GM12878 (cell line): ENCODE measurements around the gene OCA2. TPM values are rescaled to one million over a fixed set of nuclear protein-coding genes. Genes with fewer than 3 reads are reported as not detected.

ENCODE experiments used
- ATAC-seq: fragments of 200-7000 bp; cut with Tn5 transposase; 3 replicates; pipeline ENCODE4 v1.9.1; 2020; ENCODE audit warnings: mild to moderate bottlenecking, moderate library complexity
- BruUV-seq: library from RNA; stranded (reverse); fragments of 400-500 nt; replicated peaks from 2 replicates; lab custom pipeline; 2021; lab: Mats Ljungman, UMichigan
- CTCF ChIA-PET: fragments of 300-600 bp; sonication (Branson Sonifier 250); formaldehyde crosslinking; extraction: SDS; loops from one replicate; lab custom pipeline; 2021; ENCODE audit warnings: inconsistent platforms; lab: Yijun Ruan, JAX
- POLR2A ChIA-PET: fragments of 350-600 bp; formaldehyde crosslinking; extraction: SDS; loops from one replicate; lab custom pipeline; 2021; ENCODE audit warnings: inconsistent platforms; lab: Charles Lee
- RAD21 ChIA-PET: fragments of 300-600 bp; sonication (Branson Sonifier 250); formaldehyde crosslinking; loops from one replicate; lab custom pipeline; 2023; ENCODE audit warnings: antibody characterized with exemption; ENCODE audit not compliant: unreplicated experiment; lab: Charles Lee
- SMC1A ChIA-PET: fragments of 300-600 bp; sonication (Branson Sonifier 250); formaldehyde crosslinking; loops from one replicate; lab custom pipeline; 2023; ENCODE audit not compliant: unreplicated experiment, uncharacterized antibody; lab: Charles Lee
- DNase-seq: peaks from one replicate; pipeline ENCODE4 v3.0.0-alpha.2; 2011; ENCODE audit warnings: low read depth, low spot score
- FAIRE-seq: peaks from 3 replicates; lab custom pipeline; 2011; peaks lifted over from hg19 to GRCh38; lab: Jason Lieb, UNC
- H2AFZ ChIP-seq: 2 replicates; pipeline ENCODE4 v1.6.0; 2011; ENCODE audit warnings: low read depth, low read length, control low read depth; ENCODE audit not compliant: control insufficient read depth
- H3K27ac ChIP-seq: 2 replicates; pipeline ENCODE4 v1.5.1; 2011; ENCODE audit warnings: control low read depth; ENCODE audit not compliant: control insufficient read depth, insufficient read depth
- H3K27me3 ChIP-seq, 2 experiments: replicated peaks in 1 of 2; 2 replicates each; pipeline versions ENCODE4 v1.6.0 to v1.6.1; 2011; ENCODE audit warnings: low read length in 1 of 2; ENCODE audit not compliant: control insufficient read depth in 2 of 2, insufficient read depth in 2 of 2
- H3K36me3 ChIP-seq, 2 experiments: 2 replicates each; pipeline ENCODE4 v1.5.1; 2011; ENCODE audit warnings: low read length in 1 of 2; ENCODE audit not compliant: control insufficient read depth in 2 of 2, insufficient read depth in 2 of 2
- H3K4me1 ChIP-seq: 2 replicates; pipeline ENCODE4 v1.6.1; 2011; ENCODE audit warnings: mild to moderate bottlenecking, low read length, moderate library complexity, mixed read lengths; ENCODE audit not compliant: control insufficient read depth, insufficient read depth
- H3K4me2 ChIP-seq: 2 replicates; pipeline ENCODE4 v1.6.0; 2011; ENCODE audit warnings: control low read depth; ENCODE audit not compliant: control insufficient read depth, insufficient read depth
- H3K4me3 ChIP-seq: fragments of 200-600 bp; sonication (generic); 2 replicates; pipeline ENCODE4 v1.5.1; 2016
- H3K79me2 ChIP-seq: 2 replicates; pipeline ENCODE4 v1.6.0; 2011; ENCODE audit warnings: low read length; ENCODE audit not compliant: control insufficient read depth, insufficient read depth
- H3K9ac ChIP-seq: 2 replicates; pipeline ENCODE4 v1.8.0; 2011; ENCODE audit warnings: low read length, control low read depth, mixed read lengths; ENCODE audit not compliant: control insufficient read depth, insufficient read depth
- H3K9me3 ChIP-seq: replicated peaks from 3 replicates; pipeline ENCODE4 v1.5.1; 2011; ENCODE audit warnings: mild to moderate bottlenecking, low read length; ENCODE audit not compliant: control insufficient read depth, insufficient read depth
- H4K20me1 ChIP-seq: 2 replicates; pipeline ENCODE4 v1.6.0; 2011; ENCODE audit not compliant: control insufficient read depth, insufficient read depth
- HCFC1 ChIP-seq: fragments of 150-350 bp; IDR thresholded peaks from 2 replicates; pipeline ENCODE4 v1.6.1; 2014; ENCODE audit warnings: low read length
- HDAC6 ChIP-seq: fragments of 200-600 bp; sonication (generic); IDR thresholded peaks from one replicate; pipeline ENCODE4 v1.8.0; 2017; ENCODE audit warnings: antibody characterized with exemption; ENCODE audit not compliant: unreplicated experiment
- MXI1 ChIP-seq: fragments of 150-350 bp; IDR thresholded peaks from 2 replicates; pipeline ENCODE4 v1.6.1; 2011; ENCODE audit warnings: low read depth, mild to moderate bottlenecking, inconsistent platforms, low read length, improper control_type of control experiment
- NRF1 ChIP-seq: conservative IDR thresholded peaks from 2 replicates; pipeline ENCODE4 v1.6.1; 2011; ENCODE audit warnings: mild to moderate bottlenecking, low read depth, low read length, improper control_type of control experiment
- PML ChIP-seq: IDR thresholded peaks from 2 replicates; pipeline ENCODE4 v1.6.1; 2012; ENCODE audit warnings: low read length, inconsistent platforms
- POLR2AphosphoS2 ChIP-seq: IDR thresholded peaks from 2 replicates; pipeline ENCODE4 v1.6.1; 2011; ENCODE audit warnings: low read depth, mild to moderate bottlenecking, low read length, improper control_type of control experiment, moderate library complexity
- RFX5 ChIP-seq: IDR thresholded peaks from 2 replicates; pipeline ENCODE4 v1.6.1; 2011; ENCODE audit warnings: low read depth, low read length, improper control_type of control experiment
- SRF ChIP-seq, 2 experiments: IDR thresholded peaks; 2 replicates each; pipeline ENCODE4 v1.6.1; 2011; ENCODE audit warnings: low read depth in 2 of 2, low read length in 2 of 2, mild to moderate bottlenecking in 1 of 2, moderate library complexity in 1 of 2
- ZNF24 ChIP-seq: fragments of 450-650 bp; IDR thresholded peaks from 2 replicates; pipeline ENCODE4 v1.6.1; 2017; ENCODE audit warnings: antibody characterized with exemption, mild to moderate bottlenecking
- WGBS: methylation state at CpG from one replicate; pipeline ENCODE4 v1.1.6; 2016; ENCODE audit warnings: low lambda C conversion rate; ENCODE audit not compliant: insufficient replicate concordance, insufficient coverage; ENCODE audit errors: missing lambda C conversion rate; 5-methylcytosine and 5-hydroxymethylcytosine counted together
- in situ Hi-C: fragments of 300-500 bp; cut with MboI; formaldehyde crosslinking; loops from 9 replicates; pipeline ENCODE4 v1.14.3; 2018; ENCODE audit warnings: mixed read lengths
- intact Hi-C: fragments of 100-400 bp; cut with micrococcal nuclease; formaldehyde crosslinking; loops from one replicate; pipeline ENCODE4 v1.14.2; 2022; ENCODE audit not compliant: unreplicated experiment
- polyA plus RNA-seq, 11 experiments: library from polyadenylated mRNA; depleted of rRNA in 4 of 11; unstranded in 6 of 11; stranded (reverse) in 5 of 11; fragments of >200 nt; fragmentation: Nextera tagmentation in 4 of 11; fragmentation: Illumina TruSeq in 1 of 11; extraction: Ambion mirVana in 4 of 11; extraction: Trizol in 1 of 11; gene quantifications; 1 replicate in 1 of 11; 2 replicates in 10 of 11; pipeline versions ENCODE4 v1.2.1 to v1.2.3, GENCODE V29; 2011 to 2016; ENCODE audit warnings: inconsistent platforms in 2 of 11, missing spikeins in 2 of 11, low read depth in 1 of 11
- total RNA-seq, 4 experiments: library from RNA; depleted of rRNA in 3 of 4; stranded (reverse); fragments of >200 nt in 3 of 4; fragmentation: Illumina TruSeq in 1 of 4; extraction: Trizol in 1 of 4; gene quantifications; 2 replicates each; pipeline versions ENCODE4 v1.2.1 to v1.2.3, GENCODE V29; 2013 to 2021
- TF ChIP-seq, protein P1 (sequence below): fragments of 450-650 bp; IDR thresholded peaks from 2 replicates; pipeline ENCODE4 v1.6.1; 2017; ENCODE audit warnings: mild to moderate bottlenecking
- TF ChIP-seq, protein P2 (sequence below): fragments of 450-650 bp; IDR thresholded peaks from 2 replicates; pipeline ENCODE4 v1.6.1; 2018; ENCODE audit warnings: mild to moderate bottlenecking, low read depth, moderate library complexity; ENCODE audit not compliant: partially characterized antibody

OCA2 gene
- total and polyA plus RNA-seq, 10 of the 15 experiments (the other 5 are each of a cell fraction or from before 2014, with no cell fraction given): 0.04 to 1.8 TPM; not detected in 8

DNA sequence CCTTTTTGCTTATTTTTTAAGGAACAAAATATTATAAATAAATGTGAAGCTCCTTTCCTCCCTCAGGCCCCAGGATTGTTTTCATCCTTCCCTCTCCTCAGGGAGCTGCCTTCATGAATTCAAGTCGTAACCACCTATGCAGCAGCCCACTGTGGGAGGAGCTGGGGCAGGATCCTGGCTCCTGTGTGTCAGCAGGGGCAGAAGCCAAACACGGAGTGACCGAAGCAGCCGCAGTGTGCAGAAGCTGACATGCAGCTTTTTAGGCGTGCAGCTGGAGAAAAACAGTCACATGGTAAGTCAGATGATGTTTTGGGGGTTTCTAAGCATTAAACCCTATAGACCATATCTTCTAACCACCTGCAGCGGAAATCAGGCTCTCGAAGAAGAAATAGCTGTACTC, 231.3 kb downstream of the OCA2 start:
- CTCF ChIA-PET: no interaction called here
- WGBS: 48% methylated on average over 7 of the region's 7 CpGs
- ATAC-seq: no peak

More for the DNA sequence above, 231.3 kb downstream of the OCA2 start:
- Histone ChIP-seq H3K4me1 (no peaks in the 10 kb centered on the region), H4K20me1 (no peaks in the 10 kb centered on the region), H3K9ac (no peak overlapping the region), H2AFZ (no peak overlapping the region), H3K27ac (no peak overlapping the region)
- RAD21 ChIA-PET: no interaction called here
- BruUV-seq: no TSS peak
- TF ChIP-seq PML (no peak), HCFC1 (no peak), SRF (IDR thresholded peaks at IDR 0.05; ENCODE audit: low read depth in 2 of 2, low read length in 2 of 2) (no peak), HDAC6 (no peak), RFX5 (no peak), ZNF24 (no peak), POLR2AphosphoS2 (no peak), MXI1 (no peak), NRF1 (no peak)
- TF ChIP-seq, protein P1, sequence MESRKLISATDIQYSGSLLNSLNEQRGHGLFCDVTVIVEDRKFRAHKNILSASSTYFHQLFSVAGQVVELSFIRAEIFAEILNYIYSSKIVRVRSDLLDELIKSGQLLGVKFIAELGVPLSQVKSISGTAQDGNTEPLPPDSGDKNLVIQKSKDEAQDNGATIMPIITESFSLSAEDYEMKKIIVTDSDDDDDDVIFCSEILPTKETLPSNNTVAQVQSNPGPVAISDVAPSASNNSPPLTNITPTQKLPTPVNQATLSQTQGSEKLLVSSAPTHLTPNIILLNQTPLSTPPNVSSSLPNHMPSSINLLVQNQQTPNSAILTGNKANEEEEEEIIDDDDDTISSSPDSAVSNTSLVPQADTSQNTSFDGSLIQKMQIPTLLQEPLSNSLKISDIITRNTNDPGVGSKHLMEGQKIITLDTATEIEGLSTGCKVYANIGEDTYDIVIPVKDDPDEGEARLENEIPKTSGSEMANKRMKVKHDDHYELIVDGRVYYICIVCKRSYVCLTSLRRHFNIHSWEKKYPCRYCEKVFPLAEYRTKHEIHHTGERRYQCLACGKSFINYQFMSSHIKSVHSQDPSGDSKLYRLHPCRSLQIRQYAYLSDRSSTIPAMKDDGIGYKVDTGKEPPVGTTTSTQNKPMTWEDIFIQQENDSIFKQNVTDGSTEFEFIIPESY: no peak
- TF ChIP-seq, protein P2, sequence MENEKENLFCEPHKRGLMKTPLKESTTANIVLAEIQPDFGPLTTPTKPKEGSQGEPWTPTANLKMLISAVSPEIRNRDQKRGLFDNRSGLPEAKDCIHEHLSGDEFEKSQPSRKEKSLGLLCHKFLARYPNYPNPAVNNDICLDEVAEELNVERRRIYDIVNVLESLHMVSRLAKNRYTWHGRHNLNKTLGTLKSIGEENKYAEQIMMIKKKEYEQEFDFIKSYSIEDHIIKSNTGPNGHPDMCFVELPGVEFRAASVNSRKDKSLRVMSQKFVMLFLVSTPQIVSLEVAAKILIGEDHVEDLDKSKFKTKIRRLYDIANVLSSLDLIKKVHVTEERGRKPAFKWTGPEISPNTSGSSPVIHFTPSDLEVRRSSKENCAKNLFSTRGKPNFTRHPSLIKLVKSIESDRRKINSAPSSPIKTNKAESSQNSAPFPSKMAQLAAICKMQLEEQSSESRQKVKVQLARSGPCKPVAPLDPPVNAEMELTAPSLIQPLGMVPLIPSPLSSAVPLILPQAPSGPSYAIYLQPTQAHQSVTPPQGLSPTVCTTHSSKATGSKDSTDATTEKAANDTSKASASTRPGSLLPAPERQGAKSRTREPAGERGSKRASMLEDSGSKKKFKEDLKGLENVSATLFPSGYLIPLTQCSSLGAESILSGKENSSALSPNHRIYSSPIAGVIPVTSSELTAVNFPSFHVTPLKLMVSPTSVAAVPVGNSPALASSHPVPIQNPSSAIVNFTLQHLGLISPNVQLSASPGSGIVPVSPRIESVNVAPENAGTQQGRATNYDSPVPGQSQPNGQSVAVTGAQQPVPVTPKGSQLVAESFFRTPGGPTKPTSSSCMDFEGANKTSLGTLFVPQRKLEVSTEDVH: no peak
- TF ChIP-seq, all 136 proteins: peak for 0
- H3K27me3 ChIP-seq: no peaks in the 10 kb centered on the region
- H3K4me2 ChIP-seq: no peak overlapping the region
- POLR2A ChIA-PET: no interaction called here
- no peaks in the 10 kb centered on the region; the same call in 2 of the 3 replicates for H3K9me3 ChIP-seq
- DNase-seq (no peak), FAIRE-seq (no peak)
- in situ Hi-C loops (no loop called here), intact Hi-C loops (no loop called here)
- no peak overlapping the region for H3K4me3 ChIP-seq
- no peaks in the 10 kb centered on the region for H3K36me3 ChIP-seq
- H3K79me2 ChIP-seq: no peaks in the 10 kb centered on the region
- SMC1A ChIA-PET: interaction anchor here (0.5 kb wide), 1 partner anchor 471 kb away, joined by 3 read pairs; no protein-coding TSS in a partner anchor
